Body of pancreas (tissue), 4 donors: Measurements from ENCODE around the gene GOLGA8M.
"Not testable (repeated sequence)": the region's sequence is repeated elsewhere in the genome, so short reads cannot be mapped to it uniquely, and the experiment has no call there.

Experiments
- CTCF ChIP-seq, 7 experiments: fragments of 450-650 bp in 4 of 7; fragments of 200-600 bp in 3 of 7; sonication (generic) in 3 of 7; IDR thresholded peaks; one replicate each; pipeline ENCODE4 v1.5.1; 2016 to 2019; ENCODE audit warnings: antibody characterized with exemption in 7 of 7
- POLR2A ChIP-seq, 3 donors: fragments of 450-650 bp; IDR thresholded peaks; one replicate each; pipeline ENCODE4 v1.6.1; 2016; ENCODE audit warnings: antibody characterized with exemption in 3 of 3, mild to moderate bottlenecking in 2 of 3

GRCh38 chr15:28655329-28656017 is 56.7 kb downstream of the GOLGA8M start:
- TF ChIP-seq CTCF, POLR2A (IDR thresholded peaks at IDR 0.05): not testable (repeated sequence)
